ENCODE measurements around the gene KIF21B.

- TF ChIP-seq EZH2phosphoT487 (IDR thresholded peaks at IDR 0.05; ENCODE audit: borderline replicate concordance): no peak
- no peak for TF ChIP-seq CTCF (conservative IDR thresholded peaks at IDR 0.05; ENCODE audit: low read length)
Observed at GRCh38 chr1:201019321-201019977, 4.1 kb downstream of the KIF21B start.
